NK-92 treated with Interleukin-12 subunit alpha and Interleukin-12 subunit beta, amount 100 ng/mL, for 24 hours (cell line): ENCODE measurements around the gene BEST2.

Source experiments
- DNase-seq: peaks from one replicate; lab custom pipeline; 2025; lab: John Stamatoyannopoulos, UW

Gene BEST2

GRCh38 chr19:12731337-12731736, 20.3 kb upstream of the BEST2 start:
- DNase-seq: no peak

GRCh38 chr19:12733369-12734214, 18.0 kb upstream of the BEST2 start:
- DNase-seq: peak; percentile 24

DNA sequence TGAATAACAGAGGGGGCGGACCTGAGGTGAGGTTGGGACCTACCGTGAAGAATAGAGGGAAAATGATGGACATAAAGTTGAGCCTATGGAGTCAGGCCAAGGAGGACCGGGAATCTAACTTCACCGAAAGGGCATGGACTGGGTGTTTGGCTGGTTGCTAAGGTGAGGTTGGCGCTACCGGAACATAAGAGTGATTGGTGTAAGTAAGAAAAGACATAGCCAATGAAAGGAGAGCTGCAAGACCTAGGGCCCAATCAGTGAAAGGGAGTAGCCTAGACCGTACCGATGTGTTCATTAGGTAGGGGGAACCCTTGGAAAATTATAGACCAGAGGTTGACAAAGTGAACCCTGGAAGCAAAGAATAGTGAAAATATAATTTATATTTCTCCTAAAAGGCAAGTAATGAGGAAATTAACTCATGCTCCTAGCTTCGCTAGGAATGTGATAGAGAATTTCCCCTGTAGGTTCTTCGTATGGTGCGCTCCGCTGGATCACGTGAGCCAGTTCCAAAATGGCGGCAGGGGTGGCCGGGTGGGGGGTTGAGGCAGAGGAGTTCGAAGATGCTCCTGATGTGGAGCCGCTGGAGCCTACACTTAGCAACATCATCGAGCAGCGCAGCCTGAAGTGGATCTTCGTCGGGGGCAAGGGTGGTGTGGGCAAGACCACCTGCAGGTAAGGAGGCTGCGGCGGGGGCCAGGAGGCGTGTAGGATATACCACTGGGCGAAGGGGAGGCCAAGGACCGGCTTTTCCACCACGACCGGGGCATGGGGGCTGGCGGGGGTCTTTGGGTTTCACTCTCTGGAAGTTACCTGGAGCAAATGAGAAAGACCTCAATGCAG, 14.4 kb upstream of the BEST2 start, which contains the start of gene GET3:
TSS of gene GET3 (plus strand) at position 503 of the 840 bp plus-strand sequence. CDS start at position 512, 9 bp downstream.
- peak; percentile 67 for DNase-seq

- DNase-seq: no peak
Measured at GRCh38 chr19:12737835-12738351, 13.7 kb upstream of the BEST2 start.

DNA sequence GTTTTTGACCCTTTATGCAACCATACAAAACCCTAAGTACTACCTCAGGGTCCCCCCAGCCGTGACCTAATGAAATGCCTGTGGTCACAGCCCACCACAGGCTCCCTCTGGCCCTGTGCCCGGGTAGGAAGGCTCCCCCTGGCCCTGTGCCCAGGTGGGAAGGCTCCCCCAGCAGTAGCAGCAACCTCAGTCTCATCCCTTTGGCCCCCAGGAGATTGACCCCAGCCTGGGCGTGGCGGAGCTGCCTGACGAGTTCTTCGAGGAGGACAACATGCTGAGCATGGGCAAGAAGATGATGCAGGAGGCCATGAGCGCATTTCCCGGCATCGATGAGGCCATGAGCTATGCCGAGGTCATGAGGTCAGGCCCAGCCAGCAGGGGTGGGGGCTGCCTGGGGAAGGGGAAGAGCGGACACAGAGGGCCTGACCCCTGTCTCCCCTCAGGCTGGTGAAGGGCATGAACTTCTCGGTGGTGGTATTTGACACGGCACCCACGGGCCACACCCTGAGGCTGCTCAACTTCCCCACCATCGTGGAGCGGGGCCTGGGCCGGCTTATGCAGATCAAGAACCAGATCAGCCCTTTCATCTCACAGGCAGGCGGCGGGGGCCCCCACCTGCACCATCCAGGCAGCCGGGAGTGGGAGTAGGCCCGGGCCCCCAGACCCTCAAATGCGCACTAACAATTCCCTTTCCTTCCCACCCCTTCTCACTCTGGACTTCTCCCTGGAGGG, 6.3 kb upstream of the BEST2 start:
- DNase-seq: no peak

DNA sequence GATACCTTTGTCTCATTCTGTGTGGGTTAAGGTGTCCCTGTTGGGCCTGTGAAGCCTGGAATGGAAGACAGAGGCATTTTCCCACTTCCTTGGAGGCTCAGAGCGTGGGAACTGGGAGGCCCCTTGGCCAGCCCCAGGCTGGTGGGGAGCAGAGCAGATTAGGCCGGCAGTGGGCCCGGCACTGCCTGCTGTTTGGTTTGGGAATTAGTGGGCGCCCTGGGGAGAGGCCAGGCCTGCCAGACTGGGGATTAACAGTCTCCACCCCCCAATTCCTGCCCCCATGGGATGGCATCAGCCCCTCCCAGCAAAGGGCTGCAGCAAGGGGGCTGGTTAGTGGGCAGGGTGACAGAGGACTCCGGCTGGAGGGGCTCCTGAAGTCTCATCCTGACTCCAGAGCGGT, 3.1 kb upstream of the BEST2 start:
- DNase-seq: no peak

- DNase-seq: no peak
Measured at GRCh38 chr19:12749938-12750521, 1.6 kb upstream of the BEST2 start.

DNA sequence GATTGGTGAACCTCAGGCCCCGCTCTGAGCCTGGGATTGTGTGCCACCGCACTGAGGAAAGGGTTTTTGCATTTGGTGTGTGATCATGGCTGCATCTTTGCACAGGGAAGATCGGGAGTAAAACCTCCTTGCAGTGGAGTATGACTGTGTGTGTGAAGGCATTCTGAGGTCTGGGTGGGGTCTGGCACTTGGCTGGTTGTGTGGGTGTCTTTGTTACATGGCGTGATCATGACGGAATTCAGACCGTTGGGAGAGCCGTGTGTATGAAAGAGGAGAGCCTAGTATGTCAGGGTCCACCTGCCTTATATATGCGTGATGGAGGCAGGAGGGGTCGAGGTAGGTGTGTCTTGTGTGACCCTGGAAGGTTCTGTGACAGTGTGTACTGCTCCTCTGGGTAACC, 740 bp upstream of the BEST2 start:
- DNase-seq: no peak

DNA sequence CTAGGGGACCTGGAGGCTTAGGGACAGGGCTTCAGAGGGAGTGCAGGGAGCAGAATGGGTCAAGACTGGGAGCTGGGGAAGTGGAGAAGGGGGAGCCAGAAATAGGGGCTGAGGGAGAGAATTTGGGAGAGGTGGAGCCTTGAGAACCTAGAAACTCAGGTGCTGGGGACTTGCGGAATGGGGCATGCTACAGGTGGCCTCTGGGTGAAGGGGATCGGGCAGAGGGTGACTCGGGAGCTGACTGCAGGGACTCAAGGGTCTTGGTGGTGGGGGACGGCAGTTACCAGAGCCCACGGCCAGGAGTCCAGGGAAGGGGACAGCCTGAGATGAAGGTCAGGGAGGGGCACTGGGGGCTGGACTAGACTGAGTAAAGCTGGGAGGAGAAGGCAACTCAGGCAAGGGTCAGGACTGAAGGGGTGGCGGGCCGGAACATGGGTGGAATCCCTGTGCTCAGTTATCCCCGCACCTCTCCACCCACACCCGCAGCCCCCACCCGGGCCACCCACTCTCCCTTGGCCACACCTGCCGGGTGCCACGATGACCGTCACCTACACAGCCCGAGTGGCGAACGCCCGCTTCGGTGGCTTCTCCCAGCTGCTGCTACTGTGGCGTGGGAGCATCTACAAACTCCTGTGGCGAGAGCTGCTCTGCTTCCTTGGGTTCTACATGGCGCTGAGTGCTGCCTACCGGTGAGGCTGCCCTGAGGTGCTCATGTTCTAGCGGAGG, 628 bp downstream of the BEST2 start:
- DNase-seq: no peak

- DNase-seq: no peak
Measured at GRCh38 chr19:12754465-12755196, 3.0 kb downstream of the BEST2 start.

DNA sequence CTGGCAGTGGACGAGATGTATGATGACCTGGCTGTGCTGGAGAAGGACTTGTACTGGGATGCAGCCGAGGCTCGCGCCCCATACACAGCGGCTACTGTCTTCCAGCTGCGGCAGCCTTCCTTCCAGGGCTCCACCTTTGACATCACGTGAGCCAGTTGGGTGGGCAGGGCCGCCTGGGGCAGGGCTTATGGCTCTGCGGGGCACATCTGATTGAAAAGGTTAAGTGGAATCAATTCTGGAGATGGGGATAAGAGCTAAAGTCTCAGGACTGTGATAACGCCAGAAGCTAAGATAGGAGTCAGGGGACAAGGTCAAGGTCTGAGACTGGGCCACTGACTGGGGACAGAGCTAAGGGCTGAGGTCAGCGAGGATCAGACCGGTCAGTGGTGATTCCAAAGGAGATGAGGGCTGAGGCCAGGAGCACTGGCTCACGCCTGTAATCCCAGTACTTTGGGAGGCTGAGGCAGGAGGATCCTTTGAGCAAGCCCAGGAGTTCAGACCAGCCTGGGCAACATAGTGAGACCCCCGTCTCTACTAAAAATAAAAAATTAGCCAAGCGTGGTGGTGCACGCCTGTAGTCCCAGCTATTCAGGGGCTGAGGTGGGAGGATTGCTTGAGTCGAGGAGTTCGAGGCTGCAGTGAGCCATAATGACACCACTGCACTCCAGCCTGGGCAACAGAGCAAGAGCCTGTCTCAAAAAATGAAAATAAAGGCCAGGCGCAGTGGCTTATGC, 4.7 kb downstream of the BEST2 start:
- no peak for DNase-seq

GRCh38 chr19:12757544-12758274, 6.1 kb downstream of the BEST2 start:
- DNase-seq: no peak

GRCh38 chr19:12759686-12760085, 8.1 kb downstream of the BEST2 start:
- DNase-seq: no peak

GRCh38 chr19:12763100-12763499, 11.5 kb downstream of the BEST2 start:
- no peak for DNase-seq

GRCh38 chr19:12764698-12765097, 13.1 kb downstream of the BEST2 start:
- no peak for DNase-seq

- DNase-seq: no peak
Measured at GRCh38 chr19:12766051-12766521, 14.5 kb downstream of the BEST2 start.

DNA sequence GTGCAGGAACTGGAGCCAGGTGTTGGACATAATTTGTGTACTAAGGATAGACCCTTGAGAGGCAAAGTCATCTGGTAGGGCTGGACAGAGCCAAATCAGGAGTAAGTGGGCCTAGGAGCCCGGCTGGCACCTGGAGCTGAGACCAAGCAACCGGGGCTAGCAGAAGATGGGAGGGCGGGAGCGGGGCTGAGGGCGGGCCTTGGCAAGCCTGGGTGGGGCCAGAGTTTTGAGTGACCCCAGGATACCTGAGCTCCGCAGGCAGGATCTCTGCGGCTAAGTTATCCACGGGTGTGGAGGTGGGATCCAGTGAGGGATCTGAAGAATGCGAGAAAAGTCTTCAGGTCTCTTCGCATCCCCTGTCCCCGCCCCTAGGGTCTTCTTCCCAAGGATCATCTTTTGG, 15.6 kb downstream of the BEST2 start:
- DNase-seq: no peak

DNA sequence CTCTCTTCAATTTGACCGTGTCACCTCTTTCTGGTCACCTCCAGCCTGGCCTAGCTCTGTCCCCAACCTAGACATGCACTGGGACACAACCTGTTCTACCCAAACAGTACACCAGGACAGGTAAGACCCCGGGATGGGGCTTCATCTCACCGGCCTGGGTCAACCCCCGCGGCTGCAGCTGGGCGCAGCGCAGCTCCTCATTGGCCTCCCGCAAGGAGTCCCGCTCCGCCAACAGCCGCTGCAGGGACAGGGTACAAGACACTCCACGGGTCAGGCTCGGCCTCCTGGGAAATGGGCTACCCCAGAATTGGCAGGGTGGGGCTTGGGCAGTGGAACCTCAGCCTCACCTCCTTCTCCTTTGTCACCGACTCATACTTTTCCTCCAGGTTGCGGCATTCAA, 16.1 kb downstream of the BEST2 start:
- no peak for DNase-seq

- no peak for DNase-seq
Measured at GRCh38 chr19:12769689-12770088, 18.1 kb downstream of the BEST2 start.
